ENCODE results near the gene CDK14.
A peak's percentile ranks its signal among the peaks of the same experiment; 100 is the strongest.

Gene CDK14

DNA sequence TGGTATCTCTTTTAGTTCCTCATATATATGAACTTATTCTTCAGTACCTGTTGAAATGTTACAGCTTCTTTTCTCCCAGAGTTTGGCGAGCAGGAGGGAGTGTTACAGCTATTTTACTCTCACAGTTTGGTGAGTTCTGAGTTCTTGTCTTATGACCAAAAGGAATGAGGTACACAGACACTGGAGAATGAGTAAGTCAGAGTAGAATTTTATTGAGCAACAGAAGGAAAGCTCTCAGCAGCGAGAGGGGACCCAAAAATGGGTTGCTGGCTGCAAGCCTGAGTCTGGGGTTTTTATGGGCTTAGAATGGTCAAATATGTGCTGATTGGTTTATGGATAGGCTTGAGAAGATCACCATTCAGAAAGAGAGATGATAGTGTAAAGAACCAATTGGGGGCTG, 175.2 kb downstream of the CDK14 start:
- TF ChIP-seq, protein P1, sequence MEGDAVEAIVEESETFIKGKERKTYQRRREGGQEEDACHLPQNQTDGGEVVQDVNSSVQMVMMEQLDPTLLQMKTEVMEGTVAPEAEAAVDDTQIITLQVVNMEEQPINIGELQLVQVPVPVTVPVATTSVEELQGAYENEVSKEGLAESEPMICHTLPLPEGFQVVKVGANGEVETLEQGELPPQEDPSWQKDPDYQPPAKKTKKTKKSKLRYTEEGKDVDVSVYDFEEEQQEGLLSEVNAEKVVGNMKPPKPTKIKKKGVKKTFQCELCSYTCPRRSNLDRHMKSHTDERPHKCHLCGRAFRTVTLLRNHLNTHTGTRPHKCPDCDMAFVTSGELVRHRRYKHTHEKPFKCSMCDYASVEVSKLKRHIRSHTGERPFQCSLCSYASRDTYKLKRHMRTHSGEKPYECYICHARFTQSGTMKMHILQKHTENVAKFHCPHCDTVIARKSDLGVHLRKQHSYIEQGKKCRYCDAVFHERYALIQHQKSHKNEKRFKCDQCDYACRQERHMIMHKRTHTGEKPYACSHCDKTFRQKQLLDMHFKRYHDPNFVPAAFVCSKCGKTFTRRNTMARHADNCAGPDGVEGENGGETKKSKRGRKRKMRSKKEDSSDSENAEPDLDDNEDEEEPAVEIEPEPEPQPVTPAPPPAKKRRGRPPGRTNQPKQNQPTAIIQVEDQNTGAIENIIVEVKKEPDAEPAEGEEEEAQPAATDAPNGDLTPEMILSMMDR (IDR thresholded peaks at IDR 0.05; ENCODE audit: unreplicated experiment in 3 of 3) = no peak
- Mint-ChIP-seq H3K36me3 (ENCODE audit: low read depth) (peaks cover 17% of the 10 kb centered on the region), H3K9me3 (no peaks in the 10 kb centered on the region), H3K4me3 (no peak overlapping the region), H3K4me1 (peaks cover 58% of the 10 kb centered on the region), H3K27me3 (ENCODE audit: low read depth) (no peaks in the 10 kb centered on the region), H3K27ac (peak overlapping the region; percentile 14 to 37 (median 29))

DNA sequence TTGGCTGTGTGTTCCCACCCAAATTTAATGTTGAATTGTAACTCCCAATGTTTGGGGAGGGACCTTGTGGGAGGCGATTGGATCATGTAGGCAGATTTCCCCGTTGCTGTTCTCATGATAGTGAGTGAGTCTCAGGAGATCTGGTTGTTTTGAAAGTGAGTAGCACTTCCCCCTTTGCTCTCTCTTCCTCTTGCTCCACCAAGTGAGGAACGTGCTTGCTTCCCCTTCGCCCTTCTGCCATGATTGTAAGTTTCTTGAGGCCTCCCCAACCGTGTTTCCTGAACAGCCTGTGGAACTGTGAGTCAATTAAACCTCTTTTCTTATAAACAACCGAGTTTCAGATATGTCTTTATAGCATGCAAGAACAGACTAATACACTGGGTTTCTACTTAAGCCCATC, 176.3 kb downstream of the CDK14 start:
- TF ChIP-seq, protein P1 (IDR thresholded peaks at IDR 0.05; ENCODE audit: unreplicated experiment in 3 of 3) = no peak

GRCh38 chr7:90773269-90773668, 177.1 kb downstream of the CDK14 start:
- TF ChIP-seq, protein P1 (IDR thresholded peaks at IDR 0.05; ENCODE audit: unreplicated experiment in 3 of 3) = no peak
- Mint-ChIP-seq H3K4me3 (no peak overlapping the region), H3K27me3 (ENCODE audit: low read depth) (no peaks in the 10 kb centered on the region), H3K36me3 (ENCODE audit: low read depth) (peaks cover 17% of the 10 kb centered on the region), H3K27ac (no peak overlapping the region), H3K9me3 (no peaks in the 10 kb centered on the region), H3K4me1 (peaks cover 39% of the 10 kb centered on the region)

More for the DNA sequence above, 176.3 kb downstream of the CDK14 start:
- Mint-ChIP-seq H3K36me3 (ENCODE audit: low read depth) (peaks cover 17% of the 10 kb centered on the region), H3K27me3 (ENCODE audit: low read depth) (no peaks in the 10 kb centered on the region), H3K9me3 (no peaks in the 10 kb centered on the region), H3K4me3 (no peak overlapping the region), H3K4me1 (peaks cover 47% of the 10 kb centered on the region), H3K27ac (peak overlapping the region in 1 of 3 experiments; percentile 22)

- no peak overlapping the region for H3K4me3 Mint-ChIP-seq
- peaks cover 17% of the 10 kb centered on the region for H3K36me3 Mint-ChIP-seq (ENCODE audit: low read depth)
- no peaks in the 10 kb centered on the region for H3K9me3 Mint-ChIP-seq
- no peak overlapping the region for H3K27ac Mint-ChIP-seq
- TF ChIP-seq, protein P1 (IDR thresholded peaks at IDR 0.05; ENCODE audit: unreplicated experiment in 3 of 3) = no peak
- H3K4me1 Mint-ChIP-seq = peaks cover 26% of the 10 kb centered on the region
- no peaks in the 10 kb centered on the region for H3K27me3 Mint-ChIP-seq (ENCODE audit: low read depth)
Measured at GRCh38 chr7:90774706-90775105, 178.6 kb downstream of the CDK14 start.

DNA sequence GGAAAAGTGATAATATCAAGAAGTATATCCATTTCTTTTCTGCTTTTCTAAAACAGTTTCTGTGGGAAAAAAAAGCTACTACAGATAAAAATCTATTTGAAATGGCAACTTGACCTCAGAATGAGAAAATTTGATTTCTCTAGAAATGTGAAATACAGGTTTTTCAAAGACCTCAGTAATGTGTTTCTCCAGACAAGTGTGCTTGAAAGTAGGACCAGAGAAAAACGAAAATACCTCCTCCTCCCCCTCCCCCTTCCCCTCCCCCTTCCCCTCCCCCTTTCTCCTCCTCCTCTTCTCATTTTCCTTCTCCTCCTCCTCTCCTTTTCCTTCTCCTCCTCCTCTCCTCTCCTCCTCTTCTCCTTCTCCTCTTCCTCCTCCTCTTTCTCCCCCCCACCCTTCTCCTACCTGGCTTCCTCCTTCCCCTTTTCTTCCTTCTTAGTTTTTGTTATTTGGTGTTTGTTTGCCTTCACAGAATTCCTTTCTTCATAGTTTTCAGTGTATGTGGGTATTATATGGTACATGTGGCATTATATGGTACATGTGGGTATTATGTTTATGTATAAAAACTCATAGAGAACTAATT, 179.4 kb downstream of the CDK14 start:
- peaks cover 21% of the 10 kb centered on the region for H3K4me1 Mint-ChIP-seq
- peaks cover 15% of the 10 kb centered on the region for H3K36me3 Mint-ChIP-seq (ENCODE audit: low read depth)
- H3K27me3 Mint-ChIP-seq (ENCODE audit: low read depth) = no peaks in the 10 kb centered on the region
- H3K27ac Mint-ChIP-seq = no peak overlapping the region
- no peak overlapping the region for H3K4me3 Mint-ChIP-seq
- TF ChIP-seq, protein P1 (IDR thresholded peaks at IDR 0.05; ENCODE audit: unreplicated experiment in 3 of 3) = no peak
- peaks cover 2% of the 10 kb centered on the region for H3K9me3 Mint-ChIP-seq

GRCh38 chr7:90777041-90777440, 180.9 kb downstream of the CDK14 start:
- TF ChIP-seq, protein P1 (IDR thresholded peaks at IDR 0.05; ENCODE audit: unreplicated experiment in 3 of 3) = no peak
- H3K4me1 Mint-ChIP-seq = peaks cover 12% of the 10 kb centered on the region
- peaks cover 2% of the 10 kb centered on the region for H3K9me3 Mint-ChIP-seq
- no peak overlapping the region for H3K27ac Mint-ChIP-seq
- no peaks in the 10 kb centered on the region for H3K27me3 Mint-ChIP-seq (ENCODE audit: low read depth)
- no peak overlapping the region for H3K4me3 Mint-ChIP-seq
- peaks cover 5% of the 10 kb centered on the region for H3K36me3 Mint-ChIP-seq (ENCODE audit: low read depth)

Data from nephron (organoid).